ENCODE data around the gene CAMSAP1.

CAMSAP1 gene

DNA sequence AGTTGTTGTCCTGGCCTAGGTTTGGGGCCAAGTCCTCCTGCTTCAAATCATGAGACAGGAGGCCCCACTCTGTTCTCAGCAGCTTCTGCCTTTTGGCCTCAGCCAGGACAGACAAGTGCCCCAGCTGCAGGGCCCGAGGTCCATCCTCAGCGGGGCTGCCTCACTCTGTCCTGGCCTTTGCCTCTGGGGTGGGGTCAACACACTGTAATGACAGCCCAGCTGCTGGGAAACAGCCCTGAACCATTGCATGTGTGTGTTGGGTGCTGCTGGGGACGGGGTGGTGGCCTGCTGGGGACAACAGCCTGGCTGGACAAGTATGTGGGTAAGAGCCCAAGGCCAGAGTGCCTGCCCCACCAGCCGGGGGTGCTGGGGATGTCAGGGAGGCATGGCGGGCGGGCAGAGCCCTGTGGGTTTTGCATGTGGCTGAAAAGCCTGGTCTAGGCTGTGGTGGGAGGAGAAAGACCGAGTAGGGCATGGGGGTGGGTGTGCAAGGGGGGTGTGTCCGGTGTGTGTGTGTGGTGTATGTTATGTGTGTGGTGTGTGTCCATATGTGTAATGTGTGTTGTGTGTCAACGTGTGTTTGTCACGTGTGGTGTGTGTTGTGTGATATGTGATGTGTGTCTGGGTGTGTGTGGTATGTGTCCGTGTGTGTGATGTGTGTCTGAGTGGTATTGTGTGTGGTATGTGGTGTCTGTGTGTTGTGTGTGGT is 133.7 kb downstream of the CAMSAP1 start:
- Histone ChIP-seq H3K27ac (ENCODE audit: low read depth, low read length) (no peak overlapping the region), H3K9ac (ENCODE audit: low read length) (no peak overlapping the region), H3K4me1 (ENCODE audit: control insufficient read depth, insufficient read depth, low read length) (no peaks in the 10 kb centered on the region; the same call in 1 of the 2 replicates), H3K27me3 (ENCODE audit: control insufficient read depth, insufficient read depth, low read length) (no peaks in the 10 kb centered on the region), H3K9me3 (ENCODE audit: control insufficient read depth, insufficient read depth, low read depth, low read length) (no peaks in the 10 kb centered on the region), H3K4me3 (ENCODE audit: low read depth, low read length) (no peak overlapping the region), H3K36me3 (ENCODE audit: control insufficient read depth, insufficient read depth, low read length) (no peaks in the 10 kb centered on the region)

DNA sequence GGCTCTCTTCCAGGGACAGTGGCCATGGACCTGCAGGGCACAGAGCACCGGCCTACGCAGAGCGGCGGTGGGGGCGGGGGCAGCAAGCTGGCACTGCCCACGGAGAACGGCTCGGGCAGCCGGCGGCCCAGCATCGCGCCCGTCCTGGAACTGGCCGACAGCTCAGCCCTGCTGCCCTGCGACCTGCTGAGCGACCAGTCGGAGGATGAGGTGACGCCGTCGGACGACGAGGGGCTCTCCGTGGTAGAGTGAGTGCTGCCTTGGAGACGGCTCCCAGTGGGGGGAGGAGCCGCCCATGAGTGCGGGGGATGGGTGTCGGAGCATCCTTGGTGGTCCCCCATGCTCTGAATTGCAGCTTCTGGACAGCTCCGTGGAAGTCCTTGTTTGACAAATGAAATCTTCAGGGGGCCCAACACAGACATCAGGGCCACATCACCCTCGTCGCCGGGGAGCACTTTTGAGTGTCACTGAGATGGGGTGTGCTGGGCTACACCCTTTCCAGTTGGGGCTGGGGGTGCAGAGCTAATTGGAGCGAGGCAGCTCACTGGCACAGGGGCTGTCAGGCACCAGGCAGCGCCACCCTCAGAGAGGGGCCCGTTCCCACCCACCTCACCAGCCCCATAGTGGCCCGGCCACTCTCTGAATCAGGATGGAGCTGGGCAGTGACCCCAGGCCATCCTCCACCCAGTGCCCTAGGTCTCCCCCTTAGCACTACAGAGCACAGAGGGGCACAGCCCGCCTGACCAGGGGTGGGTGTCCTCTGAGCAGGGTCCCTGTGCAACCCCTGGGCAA is 134.4 kb downstream of the CAMSAP1 start:
- H3K27me3 ChIP-seq (ENCODE audit: control insufficient read depth, insufficient read depth, low read length) = no peaks in the 10 kb centered on the region
- H3K9ac ChIP-seq (ENCODE audit: low read length) = no peak overlapping the region
- H3K36me3 ChIP-seq (ENCODE audit: control insufficient read depth, insufficient read depth, low read length) = no peaks in the 10 kb centered on the region

DNA sequence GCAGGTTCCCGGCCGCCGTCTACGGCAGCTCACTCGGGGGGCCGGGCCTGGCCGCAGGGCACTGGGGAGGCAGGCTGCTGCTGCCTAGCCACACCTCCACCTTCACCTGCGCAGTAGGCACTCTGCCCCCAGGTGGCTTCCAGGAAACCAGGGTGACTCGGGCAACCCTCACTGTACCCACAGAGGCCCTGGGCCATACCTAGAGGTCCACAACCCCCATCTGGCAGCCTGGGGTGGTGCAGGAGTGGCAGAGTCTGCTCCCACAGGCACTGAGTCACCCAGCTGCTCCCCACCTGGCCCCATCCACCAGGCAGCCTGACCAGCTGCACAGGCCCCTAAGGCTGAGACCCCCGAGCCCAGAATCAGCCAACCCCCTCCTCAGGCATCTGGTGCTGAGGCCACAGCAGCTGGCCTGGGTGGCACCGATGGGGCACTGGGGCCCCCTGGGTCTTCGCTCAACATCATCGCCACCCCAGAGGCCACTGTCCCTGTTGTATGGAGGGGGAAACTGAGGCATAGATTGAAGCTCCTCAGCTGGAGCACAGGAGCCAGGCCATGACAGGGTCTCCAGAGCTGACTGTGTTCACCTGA is 135.2 kb downstream of the CAMSAP1 start:
- Histone ChIP-seq H3K9me3 (ENCODE audit: control insufficient read depth, insufficient read depth, low read depth, low read length) (no peaks in the 10 kb centered on the region), H3K4me3 (ENCODE audit: low read depth, low read length) (no peak overlapping the region), H3K4me1 (ENCODE audit: control insufficient read depth, insufficient read depth, low read length) (no peaks in the 10 kb centered on the region; the same call in 1 of the 2 replicates), H3K9ac (ENCODE audit: low read length) (no peak overlapping the region), H3K27ac (ENCODE audit: low read depth, low read length) (no peak overlapping the region), H3K27me3 (ENCODE audit: control insufficient read depth, insufficient read depth, low read length) (no peaks in the 10 kb centered on the region), H3K36me3 (ENCODE audit: control insufficient read depth, insufficient read depth, low read length) (no peaks in the 10 kb centered on the region)

More for the DNA sequence above, 134.4 kb downstream of the CAMSAP1 start:
- Histone ChIP-seq H3K9me3 (ENCODE audit: control insufficient read depth, insufficient read depth, low read depth, low read length) (no peaks in the 10 kb centered on the region), H3K4me1 (ENCODE audit: control insufficient read depth, insufficient read depth, low read length) (no peaks in the 10 kb centered on the region; the same call in 1 of the 2 replicates), H3K27ac (ENCODE audit: low read depth, low read length) (no peak overlapping the region), H3K4me3 (ENCODE audit: low read depth, low read length) (no peak overlapping the region)

DNA sequence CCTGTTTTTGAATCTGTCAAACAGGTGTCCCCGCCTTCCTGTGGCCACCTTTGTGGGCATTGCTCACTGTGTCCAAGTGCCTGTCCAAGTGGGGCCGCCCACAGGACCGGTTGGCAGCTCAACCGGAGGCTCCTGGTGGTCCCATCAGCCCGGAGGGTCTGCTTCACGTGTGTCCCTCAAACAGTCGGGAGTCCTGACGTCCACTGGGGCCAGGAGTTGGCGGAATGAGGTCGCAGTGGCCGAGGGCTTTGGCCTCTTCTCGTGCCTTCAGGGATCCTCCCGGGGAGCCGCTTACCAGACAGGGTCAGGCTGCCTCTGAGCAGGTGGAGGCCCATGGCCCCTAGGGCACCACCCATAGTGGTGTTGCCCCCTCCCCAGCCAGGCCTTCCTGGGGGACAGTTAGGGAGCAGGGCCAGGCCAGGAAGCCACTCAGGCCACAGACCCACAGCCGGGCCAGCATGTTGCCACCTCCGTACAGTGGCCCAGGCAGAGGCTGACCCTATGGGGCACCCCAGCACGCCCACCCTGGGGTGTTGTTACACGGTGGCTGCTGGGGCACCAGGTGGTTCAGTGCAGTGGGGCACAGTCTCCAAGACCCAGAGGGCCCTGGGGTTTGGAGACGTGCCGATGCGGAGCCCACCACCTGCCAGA is 135.8 kb downstream of the CAMSAP1 start:
- Histone ChIP-seq H3K9me3 (ENCODE audit: control insufficient read depth, insufficient read depth, low read depth, low read length) (peaks cover 4% of the 10 kb centered on the region; the same call in 1 of the 2 replicates), H3K9ac (ENCODE audit: low read length) (no peak overlapping the region), H3K4me1 (ENCODE audit: control insufficient read depth, insufficient read depth, low read length) (no peaks in the 10 kb centered on the region; the same call in 1 of the 2 replicates), H3K27me3 (ENCODE audit: control insufficient read depth, insufficient read depth, low read length) (no peaks in the 10 kb centered on the region), H3K36me3 (ENCODE audit: control insufficient read depth, insufficient read depth, low read length) (no peaks in the 10 kb centered on the region), H3K27ac (ENCODE audit: low read depth, low read length) (no peak overlapping the region), H3K4me3 (ENCODE audit: low read depth, low read length) (no peak overlapping the region)

DNA sequence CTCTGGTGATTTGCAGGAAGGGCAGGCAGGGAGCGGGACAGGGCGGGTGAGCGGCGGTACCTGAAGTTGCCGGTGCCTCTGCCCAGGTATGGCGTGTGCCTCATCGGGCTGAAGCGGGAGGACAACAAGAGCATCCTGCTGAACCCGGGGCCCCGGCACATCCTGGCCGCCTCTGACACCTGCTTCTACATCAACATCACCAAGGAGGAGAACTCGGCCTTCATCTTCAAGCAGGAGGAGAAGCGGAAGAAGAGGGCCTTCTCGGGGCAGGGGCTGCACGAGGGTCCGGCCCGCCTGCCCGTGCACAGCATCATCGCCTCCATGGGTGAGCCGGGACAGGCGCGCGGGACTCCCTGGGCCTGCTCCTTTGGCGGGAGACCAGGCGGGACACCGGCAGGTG is 136.6 kb downstream of the CAMSAP1 start:
- peaks cover 11% of the 10 kb centered on the region for H3K9me3 ChIP-seq (ENCODE audit: control insufficient read depth, insufficient read depth, low read depth, low read length)
- H3K4me1 ChIP-seq (ENCODE audit: control insufficient read depth, insufficient read depth, low read length) = no peaks in the 10 kb centered on the region; the same call in 1 of the 2 replicates
- H3K4me3 ChIP-seq (ENCODE audit: low read depth, low read length) = no peak overlapping the region
- H3K27ac ChIP-seq (ENCODE audit: low read depth, low read length) = no peak overlapping the region
- no peaks in the 10 kb centered on the region for H3K36me3 ChIP-seq (ENCODE audit: control insufficient read depth, insufficient read depth, low read length)
- H3K9ac ChIP-seq (ENCODE audit: low read length) = no peak overlapping the region
- H3K27me3 ChIP-seq (ENCODE audit: control insufficient read depth, insufficient read depth, low read length) = no peaks in the 10 kb centered on the region

DNA sequence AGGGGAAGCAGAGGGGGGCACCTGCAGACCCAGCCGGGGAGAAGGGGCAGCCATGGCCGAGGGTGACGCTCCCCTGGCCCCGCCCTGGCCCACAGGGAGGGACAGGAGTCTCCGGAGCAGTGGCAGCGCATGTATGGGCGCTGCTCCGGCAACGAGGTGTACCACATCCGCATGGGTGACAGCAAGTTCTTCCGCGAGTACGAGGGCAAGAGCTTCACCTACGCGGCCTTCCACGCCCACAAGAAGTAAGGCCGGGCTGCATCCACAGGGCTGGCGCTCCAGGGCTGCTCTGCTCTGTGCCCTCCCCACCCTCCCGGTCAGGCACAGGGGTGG is 137.2 kb downstream of the CAMSAP1 start:
- no peaks in the 10 kb centered on the region; the same call in 1 of the 2 replicates for H3K4me1 ChIP-seq (ENCODE audit: control insufficient read depth, insufficient read depth, low read length)
- no peaks in the 10 kb centered on the region for H3K27me3 ChIP-seq (ENCODE audit: control insufficient read depth, insufficient read depth, low read length)
- H3K4me3 ChIP-seq (ENCODE audit: low read depth, low read length) = no peak overlapping the region
- H3K9ac ChIP-seq (ENCODE audit: low read length) = no peak overlapping the region
- H3K27ac ChIP-seq (ENCODE audit: low read depth, low read length) = no peak overlapping the region
- peaks cover 13% of the 10 kb centered on the region for H3K9me3 ChIP-seq (ENCODE audit: control insufficient read depth, insufficient read depth, low read depth, low read length)
- no peaks in the 10 kb centered on the region for H3K36me3 ChIP-seq (ENCODE audit: control insufficient read depth, insufficient read depth, low read length)

DNA sequence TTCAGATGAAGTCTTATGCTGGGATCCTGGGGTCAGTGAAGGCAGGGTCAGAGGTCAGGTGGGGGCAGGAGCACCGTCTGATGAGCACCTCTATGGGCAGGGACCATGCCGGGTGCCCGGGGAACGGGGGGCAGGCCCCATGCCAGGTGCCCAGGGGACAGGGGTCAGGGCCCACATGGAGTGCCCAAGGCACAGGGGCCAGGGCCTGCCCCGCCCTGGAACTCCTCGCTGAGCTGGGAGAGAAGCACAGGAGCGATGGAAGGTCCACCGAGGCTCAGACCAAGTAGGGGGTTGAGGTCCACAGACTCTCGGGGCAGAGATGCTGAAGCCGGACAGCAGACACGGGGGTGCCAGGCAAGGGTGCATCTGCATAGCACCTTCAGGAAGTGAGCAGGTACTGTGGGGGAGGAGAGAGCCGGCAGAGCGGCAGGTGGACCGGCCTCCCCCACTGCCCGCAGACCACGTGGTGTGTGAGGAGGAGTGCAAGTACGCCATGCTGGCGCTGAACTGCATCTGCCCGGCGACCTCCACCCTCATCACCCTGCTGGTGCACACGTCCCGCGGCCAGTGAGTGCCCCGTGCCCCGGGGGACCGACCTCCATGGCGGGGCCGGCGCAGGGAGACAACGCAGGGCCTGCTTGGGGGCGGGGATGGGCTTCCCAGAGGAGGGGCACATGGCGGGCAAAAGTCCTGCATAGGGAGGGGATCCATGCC is 137.7 kb downstream of the CAMSAP1 start:
- Histone ChIP-seq H3K9me3 (ENCODE audit: control insufficient read depth, insufficient read depth, low read depth, low read length) (peaks cover 13% of the 10 kb centered on the region), H3K4me1 (ENCODE audit: control insufficient read depth, insufficient read depth, low read length) (no peaks in the 10 kb centered on the region; the same call in 1 of the 2 replicates), H3K9ac (ENCODE audit: low read length) (no peak overlapping the region), H3K27me3 (ENCODE audit: control insufficient read depth, insufficient read depth, low read length) (no peaks in the 10 kb centered on the region), H3K36me3 (ENCODE audit: control insufficient read depth, insufficient read depth, low read length) (no peaks in the 10 kb centered on the region), H3K27ac (ENCODE audit: low read depth, low read length) (no peak overlapping the region), H3K4me3 (ENCODE audit: low read depth, low read length) (no peak overlapping the region)

DNA sequence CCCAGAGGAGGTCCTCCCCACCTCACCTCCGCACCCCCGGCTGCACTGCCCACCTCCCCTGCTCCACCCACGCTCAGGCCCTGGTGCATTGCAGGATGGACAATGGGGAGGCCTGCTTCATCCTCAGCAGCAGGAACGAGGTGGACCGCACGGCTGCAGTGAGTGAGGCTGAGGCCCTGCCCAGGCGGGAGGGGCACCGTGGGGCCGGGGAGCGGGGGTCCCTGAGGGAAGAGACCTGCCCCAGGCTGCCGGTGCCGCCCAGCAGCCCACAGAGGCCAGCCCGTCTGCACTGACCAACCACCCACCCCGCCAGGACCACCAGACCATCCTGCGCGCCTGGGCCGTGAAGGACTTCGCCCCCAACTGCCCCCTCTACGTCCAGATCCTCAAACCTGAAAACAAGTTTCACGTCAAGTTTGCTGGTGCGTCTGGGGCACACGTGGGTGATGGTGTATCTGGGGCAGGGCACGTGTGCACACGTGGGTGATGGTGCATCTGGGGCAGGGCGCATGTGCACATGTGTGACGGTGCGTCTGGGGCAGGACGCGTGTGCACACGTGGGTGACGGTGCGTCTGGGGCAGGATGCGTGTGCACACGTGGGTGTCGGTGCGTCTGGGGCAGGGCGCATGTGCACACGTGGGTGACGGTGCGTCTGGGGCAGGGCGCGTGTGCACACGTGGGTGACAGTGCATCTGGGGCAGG is 138.7 kb downstream of the CAMSAP1 start:
- Histone ChIP-seq H3K27ac (ENCODE audit: low read depth, low read length) (no peak overlapping the region), H3K9ac (ENCODE audit: low read length) (no peak overlapping the region), H3K4me3 (ENCODE audit: low read depth, low read length) (no peak overlapping the region), H3K4me1 (ENCODE audit: control insufficient read depth, insufficient read depth, low read length) (no peaks in the 10 kb centered on the region; the same call in 1 of the 2 replicates), H3K27me3 (ENCODE audit: control insufficient read depth, insufficient read depth, low read length) (no peaks in the 10 kb centered on the region), H3K9me3 (ENCODE audit: control insufficient read depth, insufficient read depth, low read depth, low read length) (peaks cover 13% of the 10 kb centered on the region), H3K36me3 (ENCODE audit: control insufficient read depth, insufficient read depth, low read length) (no peaks in the 10 kb centered on the region)

DNA sequence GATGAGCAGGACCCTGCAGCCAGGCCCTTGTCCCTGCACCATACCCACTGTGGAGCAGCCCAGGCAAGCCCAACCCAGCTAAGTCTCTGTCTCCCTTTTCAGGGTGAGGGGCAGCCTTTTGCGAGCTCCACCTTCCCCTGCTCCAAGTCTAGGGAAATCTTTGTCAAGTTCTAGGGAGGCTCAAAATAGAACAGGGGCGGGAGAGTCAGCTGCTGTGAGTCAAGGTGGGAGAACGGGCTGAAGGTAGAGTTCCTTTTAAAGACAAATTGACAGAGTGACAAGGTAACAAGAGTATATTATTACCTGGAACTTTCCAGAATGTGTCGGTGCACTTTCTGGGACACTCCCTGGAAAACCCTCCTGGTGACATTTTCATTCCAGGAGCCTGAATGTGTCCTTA is 140.6 kb downstream of the CAMSAP1 start:
- Histone ChIP-seq H3K27me3 (ENCODE audit: control insufficient read depth, insufficient read depth, low read length) (no peaks in the 10 kb centered on the region), H3K4me1 (ENCODE audit: control insufficient read depth, insufficient read depth, low read length) (no peaks in the 10 kb centered on the region), H3K36me3 (ENCODE audit: control insufficient read depth, insufficient read depth, low read length) (no peaks in the 10 kb centered on the region), H3K4me3 (ENCODE audit: low read depth, low read length) (no peak overlapping the region), H3K27ac (ENCODE audit: low read depth, low read length) (no peak overlapping the region), H3K9me3 (ENCODE audit: control insufficient read depth, insufficient read depth, low read depth, low read length) (peaks cover 13% of the 10 kb centered on the region), H3K9ac (ENCODE audit: low read length) (no peak overlapping the region)

DNA sequence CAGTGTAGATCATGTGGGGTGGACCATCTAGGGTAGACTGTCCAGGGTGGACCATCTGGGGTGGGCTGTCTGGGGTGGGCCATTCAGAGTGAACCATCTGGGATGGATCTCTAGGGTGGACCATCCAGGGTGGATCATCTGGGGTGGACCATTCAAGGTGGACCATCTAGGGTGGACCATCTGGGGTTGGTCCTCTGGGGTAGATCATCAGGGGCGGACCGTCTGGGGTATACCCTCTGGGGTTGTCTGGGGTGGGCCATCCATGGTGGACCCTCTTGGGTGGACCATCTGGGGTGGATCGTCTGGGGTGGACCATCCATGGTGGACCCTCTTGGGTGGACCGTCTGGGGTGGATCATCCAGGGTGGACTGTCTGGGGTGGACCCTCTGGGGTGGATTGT is 141.1 kb downstream of the CAMSAP1 start:
- Histone ChIP-seq H3K9ac (ENCODE audit: low read length) (no peak overlapping the region), H3K27me3 (ENCODE audit: control insufficient read depth, insufficient read depth, low read length) (no peaks in the 10 kb centered on the region), H3K4me3 (ENCODE audit: low read depth, low read length) (no peak overlapping the region), H3K27ac (ENCODE audit: low read depth, low read length) (no peak overlapping the region), H3K4me1 (ENCODE audit: control insufficient read depth, insufficient read depth, low read length) (no peaks in the 10 kb centered on the region), H3K9me3 (ENCODE audit: control insufficient read depth, insufficient read depth, low read depth, low read length) (peaks cover 13% of the 10 kb centered on the region), H3K36me3 (ENCODE audit: control insufficient read depth, insufficient read depth, low read length) (no peaks in the 10 kb centered on the region)
